GOT3 (cell line): ENCODE results near the gene ID4.
"Not testable (repeated sequence)": the region's sequence is repeated elsewhere in the genome, so short reads cannot be mapped to it uniquely, and the experiment has no call there.

Experiments
- DNase-seq: peaks from one replicate; lab custom pipeline; 2025; ENCODE audit warnings: mixed read lengths; lab: John Stamatoyannopoulos, UW

Gene ID4

DNA sequence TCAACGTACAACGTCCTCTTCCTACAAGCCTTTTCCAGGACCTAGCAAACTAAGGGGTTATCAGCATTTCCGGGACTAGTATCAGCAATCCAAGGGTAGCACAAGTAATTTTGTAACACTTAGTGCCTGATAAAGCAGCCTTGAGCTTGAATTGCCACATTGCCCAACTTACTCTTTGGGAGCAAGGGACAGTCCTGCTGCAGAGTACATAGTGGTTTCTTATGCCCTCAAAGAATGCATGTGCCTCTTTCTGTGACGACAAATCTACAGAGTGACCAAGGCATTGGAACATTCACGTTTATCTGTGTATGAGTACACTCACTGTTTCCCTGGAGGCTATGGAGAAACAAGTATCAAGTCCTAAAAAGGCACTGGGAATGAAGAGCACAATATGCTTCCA is 3.2 kb upstream of the ID4 start:
- no peak for DNase-seq

- DNase-seq = no peak
Measured at GRCh38 chr6:19834858-19835257, 2.3 kb upstream of the ID4 start.

GRCh38 chr6:19835605-19836004 is 1.6 kb upstream of the ID4 start:
- DNase-seq = no peak

DNA sequence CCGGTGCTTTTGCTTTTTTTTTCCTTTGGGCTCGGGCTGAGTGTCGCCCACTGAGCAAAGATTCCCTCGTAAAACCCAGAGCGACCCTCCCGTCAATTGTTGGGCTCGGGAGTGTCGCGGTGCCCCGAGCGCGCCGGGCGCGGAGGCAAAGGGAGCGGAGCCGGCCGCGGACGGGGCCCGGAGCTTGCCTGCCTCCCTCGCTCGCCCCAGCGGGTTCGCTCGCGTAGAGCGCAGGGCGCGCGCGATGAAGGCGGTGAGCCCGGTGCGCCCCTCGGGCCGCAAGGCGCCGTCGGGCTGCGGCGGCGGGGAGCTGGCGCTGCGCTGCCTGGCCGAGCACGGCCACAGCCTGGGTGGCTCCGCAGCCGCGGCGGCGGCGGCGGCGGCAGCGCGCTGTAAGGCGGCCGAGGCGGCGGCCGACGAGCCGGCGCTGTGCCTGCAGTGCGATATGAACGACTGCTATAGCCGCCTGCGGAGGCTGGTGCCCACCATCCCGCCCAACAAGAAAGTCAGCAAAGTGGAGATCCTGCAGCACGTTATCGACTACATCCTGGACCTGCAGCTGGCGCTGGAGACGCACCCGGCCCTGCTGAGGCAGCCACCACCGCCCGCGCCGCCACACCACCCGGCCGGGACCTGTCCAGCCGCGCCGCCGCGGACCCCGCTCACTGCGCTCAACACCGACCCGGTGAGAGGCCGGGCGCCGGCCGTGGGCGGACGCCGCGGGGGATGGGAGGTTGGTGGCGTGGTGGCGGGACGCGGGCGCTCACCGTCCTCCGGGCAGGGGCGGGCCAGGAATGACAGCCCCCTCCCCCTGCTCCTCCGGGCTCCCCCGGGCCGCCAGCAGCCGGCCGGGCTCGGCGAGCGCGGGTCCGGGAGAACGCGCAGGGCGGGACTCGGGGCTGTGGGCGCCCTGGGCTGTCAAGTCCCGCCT is 606 bp downstream of the ID4 start:
- DNase-seq = no peak

- no peak for DNase-seq
Measured at GRCh38 chr6:19838442-19839236, 1.5 kb downstream of the ID4 start.

GRCh38 chr6:19839237-19839546 is 2.0 kb downstream of the ID4 start:
- no peak for DNase-seq

GRCh38 chr6:19839788-19840187 is 2.6 kb downstream of the ID4 start:
- no peak for DNase-seq

- DNase-seq = no peak
Measured at GRCh38 chr6:19841181-19841580, 4.0 kb downstream of the ID4 start.

- DNase-seq = no peak
Measured at GRCh38 chr6:19842030-19842615, 5.0 kb downstream of the ID4 start.

GRCh38 chr6:19844689-19845088 is 7.5 kb downstream of the ID4 start:
- no peak for DNase-seq

DNA sequence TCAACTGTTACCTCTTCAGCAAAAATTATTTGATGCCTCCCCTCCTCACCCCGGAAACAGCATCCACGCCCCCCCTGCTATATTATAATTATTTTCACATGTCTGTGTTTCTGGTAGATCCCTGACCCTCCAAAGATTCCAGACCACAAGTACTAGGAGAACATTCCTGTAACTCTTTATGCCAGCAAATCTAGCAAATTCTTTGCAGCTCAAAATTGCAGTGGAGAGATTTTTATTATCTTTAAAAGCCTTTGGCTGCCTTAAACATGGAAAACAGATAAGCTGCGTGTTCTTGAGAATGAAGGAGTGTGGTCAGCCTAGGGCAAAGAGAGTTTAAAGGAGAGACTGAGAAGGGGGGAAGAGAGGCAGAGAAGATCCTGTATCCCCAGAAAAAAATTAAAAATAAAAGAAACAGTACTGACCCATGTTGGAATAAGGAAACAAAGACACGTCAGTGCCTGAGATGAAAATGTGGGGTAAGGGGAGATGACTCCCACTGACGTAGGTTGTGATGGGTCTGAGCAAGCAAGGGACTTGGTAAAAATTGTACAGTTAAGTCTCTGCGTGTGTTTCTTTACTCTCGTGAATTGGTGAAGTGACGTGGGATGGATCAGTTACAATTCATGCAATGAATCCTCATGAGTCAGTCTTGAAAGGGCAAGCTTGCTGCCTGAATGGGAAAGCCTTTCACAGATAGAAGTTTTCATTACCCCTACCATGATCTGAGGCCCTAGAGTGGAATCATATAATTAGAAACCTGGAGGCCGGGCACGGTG is 8.3 kb downstream of the ID4 start:
- DNase-seq = no peak

DNA sequence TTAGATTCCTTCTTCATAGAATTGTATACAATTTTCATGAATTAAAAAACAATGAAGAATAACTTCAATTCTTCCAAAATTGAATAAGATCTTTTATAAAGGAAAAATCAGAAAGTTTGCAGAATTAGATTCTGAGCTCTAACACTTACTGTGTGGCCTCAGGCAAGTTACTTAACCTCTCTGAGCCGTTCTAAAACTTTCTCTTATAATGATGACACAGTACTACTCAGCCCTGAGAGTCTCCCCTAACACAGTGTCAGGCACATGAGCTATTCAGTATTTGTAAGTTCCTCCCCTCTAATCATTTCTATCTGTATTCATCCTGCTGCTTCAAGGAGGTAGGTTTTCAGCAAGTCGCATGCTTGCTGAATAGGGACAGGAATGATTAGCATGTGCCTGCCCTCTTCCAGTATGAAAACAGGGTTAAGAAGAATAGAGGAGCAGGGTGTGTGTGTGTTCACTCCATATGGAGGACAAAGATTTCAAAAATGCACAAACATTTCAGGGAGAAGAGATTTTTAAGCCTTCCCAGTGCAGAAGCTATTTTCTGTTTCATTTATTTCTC is 11.4 kb downstream of the ID4 start:
- no peak for DNase-seq

DNA sequence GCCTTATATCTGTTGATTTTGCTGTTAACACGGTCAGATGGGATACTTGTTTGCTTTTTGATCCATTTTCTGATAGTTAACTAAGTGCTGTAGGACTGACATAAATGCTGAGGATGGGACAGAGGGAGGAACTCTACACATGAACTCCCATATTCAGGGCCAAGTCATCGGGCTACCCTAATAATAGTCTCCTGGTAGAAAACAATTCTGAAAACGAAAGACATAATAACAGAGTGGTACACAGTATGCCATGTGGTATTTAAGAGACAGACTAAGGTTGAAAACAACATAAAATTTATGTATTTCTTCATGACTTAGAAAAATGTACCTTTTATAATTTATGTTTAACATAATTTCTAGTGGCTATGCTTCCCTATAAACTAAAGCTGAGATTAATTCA is 12.0 kb downstream of the ID4 start:
- no peak for DNase-seq

- DNase-seq = no peak
Measured at GRCh38 chr6:19849755-19850154, 12.6 kb downstream of the ID4 start.

GRCh38 chr6:19851241-19852089 is 14.3 kb downstream of the ID4 start:
- DNase-seq = no peak

DNA sequence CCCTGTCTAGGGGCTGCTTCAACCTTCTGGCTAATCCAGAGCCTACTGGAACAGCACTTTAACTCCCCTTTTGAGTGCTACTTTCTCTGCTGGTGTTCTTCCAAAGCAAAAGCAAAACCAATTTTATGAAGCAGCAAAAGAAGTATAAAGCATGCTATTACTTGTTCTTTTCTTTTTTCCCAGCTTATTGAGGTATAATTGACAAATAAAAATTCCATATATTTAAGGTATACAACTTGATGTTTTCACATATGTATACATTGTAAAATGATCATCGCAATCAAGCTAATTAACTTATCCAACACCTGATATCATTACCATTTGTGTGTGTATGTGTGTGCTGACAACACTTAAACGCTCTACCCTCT is 14.9 kb downstream of the ID4 start:
- DNase-seq = no peak

GRCh38 chr6:19852927-19853326 is 15.8 kb downstream of the ID4 start:
- DNase-seq = no peak

- not testable (repeated sequence) for DNase-seq
Measured at GRCh38 chr6:19854421-19855015, 17.3 kb downstream of the ID4 start.

- DNase-seq = no peak
Measured at GRCh38 chr6:19855536-19855935, 18.4 kb downstream of the ID4 start.

DNA sequence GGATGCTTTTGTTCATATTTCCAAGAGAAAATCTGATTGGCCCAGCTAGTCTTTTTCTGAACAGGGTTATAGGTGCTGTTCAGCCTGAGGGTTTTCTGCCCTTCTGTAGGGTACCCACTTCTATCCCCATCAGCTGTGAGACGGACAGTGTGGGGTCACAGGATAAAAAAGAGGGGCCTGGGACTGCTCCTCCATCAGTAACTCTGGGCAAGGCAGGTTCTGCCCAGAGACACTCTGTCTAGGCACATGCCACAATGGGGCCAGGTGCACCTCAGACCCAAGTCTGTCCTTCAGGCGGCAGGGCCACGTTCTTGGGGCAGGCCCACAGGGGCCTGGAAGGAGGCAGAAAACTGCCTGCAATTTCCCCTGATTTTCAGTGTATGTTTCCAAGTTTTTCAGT is 20.0 kb downstream of the ID4 start:
- no peak for DNase-seq

- DNase-seq = no peak
Measured at GRCh38 chr6:19857703-19858102, 20.5 kb downstream of the ID4 start.
